Ovary (tissue), 9 donors: ENCODE results near the gene MYLIP. TPM values are rescaled to one million over a fixed set of nuclear protein-coding genes. Genes with fewer than 3 reads are reported as not detected.

Experiments
- DNase-seq, 5 donors: peaks; one replicate each; pipeline ENCODE4 v3.0.0-alpha.2; 2019 to 2020
- H3K27ac ChIP-seq, 2 donors: fragments of 200-600 bp; one replicate each; pipeline versions ENCODE4 v1.5.1 to v1.8.0; 2019 to 2022
- H3K27me3 ChIP-seq: fragments of 200-600 bp; one replicate; pipeline ENCODE4 v1.8.0; 2022
- H3K36me3 ChIP-seq: fragments of 200-600 bp; sonication (generic); one replicate; pipeline ENCODE4 v1.5.1; 2019
- H3K4me1 ChIP-seq: one replicate; pipeline ENCODE4 v1.8.1; 2013; ENCODE audit warnings: mild to moderate bottlenecking, moderate library complexity; ENCODE audit not compliant: insufficient read depth
- H3K4me3 ChIP-seq: fragments of 200-600 bp; sonication (generic); one replicate; pipeline ENCODE4 v1.5.1; 2017
- H3K9me3 ChIP-seq, 2 donors: fragments of 200-600 bp in 1 of 2; sonication (generic) in 1 of 2; one replicate each; pipeline versions ENCODE4 v1.5.1 to v1.8.1; 2013 to 2019; ENCODE audit warnings: mild to moderate bottlenecking in 1 of 2, moderate library complexity in 1 of 2
- CTCF ChIP-seq, 3 donors: fragments of 450-650 bp in 2 of 3; fragments of 200-600 bp in 1 of 3; IDR thresholded peaks; one replicate each; pipeline versions ENCODE4 v1.5.1 to v1.8.0; 2016 to 2022; ENCODE audit warnings: antibody characterized with exemption in 3 of 3, mild to moderate bottlenecking in 1 of 3
- EP300 ChIP-seq: sonication (generic); formaldehyde crosslinking; IDR thresholded peaks from one replicate; pipeline ENCODE4 v1.6.1; 2017; ENCODE audit warnings: antibody characterized with exemption
- POLR2A ChIP-seq: fragments of 450-650 bp; IDR thresholded peaks from one replicate; pipeline ENCODE4 v1.6.1; 2017; ENCODE audit warnings: antibody characterized with exemption, mild to moderate bottlenecking, moderate library complexity
- WGBS, 3 donors: extraction: QIAGEN DNeasy Blood & Tissue Kit in 1 of 3; methylation state at CpG; one replicate each; pipeline versions ENCODE4 v1.1.5 to v1.1.7; 2013 to 2017; 5-methylcytosine and 5-hydroxymethylcytosine counted together
- intact Hi-C, 4 donors: fragments of 100-400 bp; cut with DNase I; formaldehyde crosslinking; loops; one replicate each; pipeline versions ENCODE4 v1.11.0 to v1.15.1; 2022 to 2023
- polyA plus RNA-seq, 2 donors: library from polyadenylated mRNA; stranded (reverse); fragments of 200-250 nt in 1 of 2; fragments of 350-450 nt in 1 of 2; fragmentation: Illumina TruSeq in 1 of 2; extraction: RNeasy Lipid Tissue Mini Kit (QIAGEN cat#74804) in 1 of 2; gene quantifications; one replicate each; pipeline ENCODE4 v1.2.3, GENCODE V29; 2013 to 2014
- total RNA-seq, 7 donors: library from RNA; depleted of rRNA in 2 of 7; stranded (reverse); fragments of >200 nt in 2 of 7; fragmentation: NEBNext Ultra II Directional in 3 of 7; extraction: Animal tissue kit (Norgen Biotek cat#: 25700) in 3 of 7; gene quantifications; one replicate each; pipeline versions ENCODE4 v1.1.0 to v1.2.4, GENCODE V29; 2016 to 2023
- donor health status: DM: no; HTN: no; CAD: no; lungs with moderate emphysema.
- donor health status: DM: no; HTN: no; CAD: no.
- donor health status: Bipolar disorder and iron deficiency.
- donor health status: DM: yes; HTN: yes; CAD: no.
- donor health status: DM: no; HTN: no; CAD: no.
- donor health status: DM: yes; HTN: yes; CAD: no.

Gene MYLIP
- total and polyA plus RNA-seq, 9 donors = 11.0 to 45.4 (median 37.7) TPM

GRCh38 chr6:16136091-16136490 is 7.2 kb downstream of the MYLIP start:
- H3K9me3 ChIP-seq = no peaks in the 10 kb centered on the region
- no peaks in the 10 kb centered on the region for H3K27me3 ChIP-seq
- intact Hi-C loops = loop anchor here in 1 of 4 donors (10.0 kb wide), 1 partner anchor 79 kb away; no protein-coding TSS in a partner anchor
- H3K27ac ChIP-seq = no peak overlapping the region
- no peaks in the 10 kb centered on the region for H3K36me3 ChIP-seq
- no peak for DNase-seq
- peaks cover 10% of the 10 kb centered on the region for H3K4me1 ChIP-seq
- TF ChIP-seq EP300 = no peak
- TF ChIP-seq POLR2A = no peak
- no peak for TF ChIP-seq CTCF (IDR thresholded peaks at IDR 0.05)
- no peak overlapping the region for H3K4me3 ChIP-seq
- 77 to 85% (median 81%) methylated on average over 3 of the region's 3 CpGs for WGBS, 3 donors

- Histone ChIP-seq H3K27me3 (no peaks in the 10 kb centered on the region), H3K36me3 (no peaks in the 10 kb centered on the region), H3K27ac (no peak overlapping the region), H3K4me1 (peaks cover 10% of the 10 kb centered on the region), H3K9me3 (no peaks in the 10 kb centered on the region), H3K4me3 (no peak overlapping the region)
- WGBS, 3 donors = 19 to 22% (median 19%) methylated on average over 5 of the region's 5 CpGs
- DNase-seq = no peak
- intact Hi-C loops = loop anchor here in 1 of 4 donors (10.0 kb wide), 1 partner anchor 78 kb away; no protein-coding TSS in a partner anchor
- TF ChIP-seq EP300 = no peak
- TF ChIP-seq CTCF (IDR thresholded peaks at IDR 0.05) = no peak
- TF ChIP-seq POLR2A = no peak
Observed at GRCh38 chr6:16136621-16137450, 8.0 kb downstream of the MYLIP start.

- no peak overlapping the region for H3K27ac ChIP-seq
- H3K4me3 ChIP-seq = no peak overlapping the region
- no peak for DNase-seq
- H3K4me1 ChIP-seq = peaks cover 10% of the 10 kb centered on the region
- intact Hi-C loops = loop anchor here in 1 of 4 donors (10.0 kb wide), 1 partner anchor 77 kb away; no protein-coding TSS in a partner anchor
- no peaks in the 10 kb centered on the region for H3K27me3 ChIP-seq
- no peaks in the 10 kb centered on the region for H3K36me3 ChIP-seq
- no peaks in the 10 kb centered on the region for H3K9me3 ChIP-seq
- TF ChIP-seq POLR2A (no peak), EP300 (no peak), CTCF (IDR thresholded peaks at IDR 0.05) (no peak)
Observed at GRCh38 chr6:16137451-16137801, 8.5 kb downstream of the MYLIP start.

GRCh38 chr6:16139556-16139955 is 10.7 kb downstream of the MYLIP start:
- intact Hi-C loops = loop anchor here in 1 of 4 donors (10.0 kb wide), 1 partner anchor 75 kb away; no protein-coding TSS in a partner anchor
- Histone ChIP-seq H3K27me3 (no peaks in the 10 kb centered on the region), H3K27ac (no peak overlapping the region), H3K36me3 (no peaks in the 10 kb centered on the region), H3K9me3 (no peaks in the 10 kb centered on the region), H3K4me1 (peaks cover 10% of the 10 kb centered on the region), H3K4me3 (no peak overlapping the region)
- 54 to 66% (median 56%) methylated on average over 2 of the region's 2 CpGs for WGBS, 3 donors
- no peak for TF ChIP-seq POLR2A
- TF ChIP-seq CTCF (IDR thresholded peaks at IDR 0.05) = no peak
- no peak for TF ChIP-seq EP300
- DNase-seq = no peak
